Activated CD4-positive, alpha-beta T cell treated with anti-CD3 and anti-CD28 coated beads, Interleukin-2, amount 10 ng/mL, durations not matched to agents 7 days and 5 days (primary cell): ENCODE measurements around the gene FN3KRP. TPM values are rescaled to one million over a fixed set of nuclear protein-coding genes. Genes with fewer than 3 reads are reported as not detected.

Experiments used
- CTCF ChIA-PET: fragments of 350-600 bp; sonication (Branson Sonifier 250); formaldehyde crosslinking; loops from one replicate; lab custom pipeline; 2021; ENCODE audit warnings: antibody characterized with exemption; lab: Charles Lee
- POLR2A ChIA-PET: fragments of 350-600 bp; sonication (Branson Sonifier 250); formaldehyde crosslinking; loops from one replicate; lab custom pipeline; 2021; ENCODE audit warnings: antibody characterized with exemption; lab: Charles Lee
- DNase-seq: peaks from one replicate; pipeline ENCODE4 v3.0.0-alpha.2; 2020
- H3K27ac Mint-ChIP-seq: one replicate; pipeline ENCODE4 v1.8.0; 2021; ENCODE audit warnings: mild to moderate bottlenecking, moderate library complexity, mixed read lengths
- H3K27me3 Mint-ChIP-seq: one replicate; pipeline ENCODE4 v1.8.0; 2021; ENCODE audit warnings: mixed read lengths
- H3K36me3 Mint-ChIP-seq: one replicate; pipeline ENCODE4 v1.8.0; 2021; ENCODE audit warnings: low read depth, mixed read lengths
- H3K4me1 Mint-ChIP-seq: one replicate; pipeline ENCODE4 v1.8.0; 2021; ENCODE audit warnings: mixed read lengths
- H3K4me3 Mint-ChIP-seq: one replicate; pipeline ENCODE4 v1.8.0; 2021; ENCODE audit warnings: mild to moderate bottlenecking, moderate library complexity, mixed read lengths
- H3K9me3 Mint-ChIP-seq: one replicate; pipeline ENCODE4 v1.8.0; 2021; ENCODE audit warnings: mixed read lengths
- total RNA-seq, 2 experiments: library from RNA; stranded (reverse); gene quantifications; one replicate each; pipeline ENCODE4 v1.2.3, GENCODE V29; 2021

Gene FN3KRP
- total RNA-seq, 2 experiments from 2014 or later: 37.8 to 40.9 TPM

GRCh38 chr17:82679586-82680465 lies 36.7 kb upstream of the FN3KRP start:
- no peaks in the 10 kb centered on the region for H3K4me1 Mint-ChIP-seq
- ChIA-PET CTCF (no interaction called here), POLR2A (no interaction called here)
- DNase-seq: no peak
- H3K36me3 Mint-ChIP-seq: no peaks in the 10 kb centered on the region
- peaks cover 5% of the 10 kb centered on the region for H3K27me3 Mint-ChIP-seq
- no peak overlapping the region for H3K4me3 Mint-ChIP-seq
- no peak overlapping the region for H3K27ac Mint-ChIP-seq
- peaks cover 12% of the 10 kb centered on the region for H3K9me3 Mint-ChIP-seq

DNA sequence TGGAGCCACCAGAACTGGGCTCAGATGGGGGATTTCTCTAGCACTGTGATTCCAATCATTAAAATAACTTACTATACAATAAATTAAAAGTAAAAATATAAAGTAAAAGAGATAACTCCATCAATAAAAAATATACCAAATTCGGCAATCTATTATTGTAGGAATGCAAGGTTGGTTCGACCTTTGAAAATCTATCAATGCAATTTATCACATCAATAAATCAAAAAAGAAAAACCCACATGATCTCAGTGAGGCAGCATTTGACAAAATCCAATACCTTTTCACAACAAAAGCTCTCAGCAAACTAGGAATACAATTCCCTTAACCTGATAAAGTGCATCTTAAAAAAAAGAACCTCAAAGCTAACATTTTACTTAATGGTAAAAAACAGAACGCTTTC lies 35.0 kb upstream of the FN3KRP start:
- H3K27me3 Mint-ChIP-seq: peaks cover 5% of the 10 kb centered on the region
- ChIA-PET CTCF (no interaction called here), POLR2A (no interaction called here)
- H3K4me3 Mint-ChIP-seq: no peak overlapping the region
- DNase-seq: no peak
- H3K4me1 Mint-ChIP-seq: no peaks in the 10 kb centered on the region
- H3K36me3 Mint-ChIP-seq: no peaks in the 10 kb centered on the region
- H3K27ac Mint-ChIP-seq: no peak overlapping the region
- H3K9me3 Mint-ChIP-seq: peaks cover 12% of the 10 kb centered on the region

DNA sequence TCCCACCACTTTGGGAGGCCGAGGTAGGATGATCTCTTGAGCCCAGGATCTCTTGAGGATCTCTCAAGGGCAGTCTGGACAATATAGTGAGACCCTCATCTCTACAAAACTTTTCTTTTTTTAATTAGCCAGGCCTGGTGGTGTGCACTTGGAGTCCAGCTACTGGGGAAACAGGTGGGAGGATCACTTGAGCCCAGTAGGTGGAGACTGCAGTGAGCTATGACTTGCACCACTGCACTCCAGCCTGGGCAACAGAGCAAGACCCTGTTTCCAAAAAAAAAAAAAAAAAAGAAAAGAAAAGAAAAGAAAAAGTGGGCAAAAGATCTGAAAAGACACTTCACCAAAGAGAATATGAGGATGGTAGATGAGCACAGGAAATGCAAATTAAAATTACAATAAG lies 33.0 kb upstream of the FN3KRP start:
- no peak for DNase-seq
- no peak overlapping the region for H3K4me3 Mint-ChIP-seq
- no peaks in the 10 kb centered on the region for H3K4me1 Mint-ChIP-seq
- no peaks in the 10 kb centered on the region for H3K36me3 Mint-ChIP-seq
- peaks cover 5% of the 10 kb centered on the region for H3K27me3 Mint-ChIP-seq
- peaks cover 12% of the 10 kb centered on the region for H3K9me3 Mint-ChIP-seq
- ChIA-PET POLR2A (no interaction called here), CTCF (interaction anchor here (0.7 kb wide), 1 partner anchor 99 kb away, joined by 3 read pairs; no protein-coding TSS in a partner anchor)
- H3K27ac Mint-ChIP-seq: no peak overlapping the region

- peaks cover 5% of the 10 kb centered on the region for H3K27me3 Mint-ChIP-seq
- ChIA-PET POLR2A (no interaction called here), CTCF (interaction anchor here (0.7 to 1.7 kb wide), 2 partner anchors 16 to 98 kb away, joined by 3 read pairs; no protein-coding TSS in a partner anchor)
- H3K4me3 Mint-ChIP-seq: no peak overlapping the region
- H3K4me1 Mint-ChIP-seq: no peaks in the 10 kb centered on the region
- H3K36me3 Mint-ChIP-seq: no peaks in the 10 kb centered on the region
- H3K27ac Mint-ChIP-seq: no peak overlapping the region
- no peak for DNase-seq
- peaks cover 12% of the 10 kb centered on the region for H3K9me3 Mint-ChIP-seq
Measured at GRCh38 chr17:82684228-82684841, 32.2 kb upstream of the FN3KRP start.

- H3K27ac Mint-ChIP-seq: no peak overlapping the region
- DNase-seq: no peak
- H3K27me3 Mint-ChIP-seq: peaks cover 5% of the 10 kb centered on the region
- H3K4me1 Mint-ChIP-seq: no peaks in the 10 kb centered on the region
- ChIA-PET CTCF (interaction anchor here (1.7 kb wide), 1 partner anchor 17 kb away, joined by 3 read pairs; no protein-coding TSS in a partner anchor), POLR2A (no interaction called here)
- H3K4me3 Mint-ChIP-seq: no peak overlapping the region
- no peaks in the 10 kb centered on the region for H3K36me3 Mint-ChIP-seq
- peaks cover 12% of the 10 kb centered on the region for H3K9me3 Mint-ChIP-seq
Measured at GRCh38 chr17:82685291-82685690, 31.2 kb upstream of the FN3KRP start.

DNA sequence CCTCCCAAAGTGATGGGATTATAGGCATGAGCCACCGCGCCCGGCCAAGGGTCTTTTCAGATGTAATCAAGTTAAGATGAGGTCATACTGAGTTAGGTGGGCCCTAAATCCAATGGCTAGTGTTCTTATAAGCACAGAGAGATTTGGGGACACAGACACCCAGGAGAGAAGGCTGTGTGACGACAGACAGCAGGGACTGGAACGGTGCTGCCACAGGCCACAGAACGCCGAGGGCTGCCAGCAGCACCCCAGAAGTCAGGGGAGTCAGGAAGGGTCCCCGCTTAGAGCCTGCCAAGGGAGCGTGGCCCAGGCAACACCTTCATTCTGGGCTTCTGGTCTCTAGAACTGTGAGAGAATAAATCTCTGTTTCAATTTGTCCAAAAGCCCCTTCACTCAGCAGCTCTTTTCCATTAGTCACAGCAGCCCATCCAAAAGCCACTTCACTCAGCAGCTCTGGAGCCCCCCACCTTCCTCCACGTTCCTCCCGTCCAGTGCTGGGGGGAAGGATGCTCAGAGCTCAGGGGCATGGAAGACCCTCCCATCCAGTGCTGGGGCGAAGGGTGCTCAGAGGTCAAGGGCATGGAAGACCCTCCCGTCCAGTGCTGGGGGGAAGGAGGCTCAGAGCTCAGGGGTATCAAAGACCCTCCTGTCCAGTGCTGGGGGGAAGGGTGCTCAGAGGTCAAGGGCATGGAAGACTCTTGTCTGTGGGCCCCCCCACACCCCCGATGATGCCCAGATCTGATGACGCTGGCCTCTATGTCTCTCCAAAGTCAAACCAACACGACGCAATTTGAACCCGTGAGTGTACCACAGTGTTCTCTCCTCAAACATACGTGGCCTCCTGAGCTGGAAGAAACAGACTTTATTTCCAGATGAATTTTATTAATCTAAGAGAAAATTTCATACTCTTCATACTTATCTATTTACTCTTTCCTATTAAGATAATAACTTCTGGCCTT lies 29.9 kb upstream of the FN3KRP start:
- H3K27me3 Mint-ChIP-seq: peaks cover 4% of the 10 kb centered on the region
- DNase-seq: no peak
- no peaks in the 10 kb centered on the region for H3K4me1 Mint-ChIP-seq
- no peak overlapping the region for H3K27ac Mint-ChIP-seq
- no peak overlapping the region for H3K4me3 Mint-ChIP-seq
- H3K36me3 Mint-ChIP-seq: peaks cover 2% of the 10 kb centered on the region
- ChIA-PET POLR2A (no interaction called here), CTCF (interaction anchor here (0.7 to 1.5 kb wide), 2 partner anchors 9 to 392 kb away, joined by 3 to 5 read pairs; no protein-coding TSS in a partner anchor)
- peaks cover 7% of the 10 kb centered on the region for H3K9me3 Mint-ChIP-seq

DNA sequence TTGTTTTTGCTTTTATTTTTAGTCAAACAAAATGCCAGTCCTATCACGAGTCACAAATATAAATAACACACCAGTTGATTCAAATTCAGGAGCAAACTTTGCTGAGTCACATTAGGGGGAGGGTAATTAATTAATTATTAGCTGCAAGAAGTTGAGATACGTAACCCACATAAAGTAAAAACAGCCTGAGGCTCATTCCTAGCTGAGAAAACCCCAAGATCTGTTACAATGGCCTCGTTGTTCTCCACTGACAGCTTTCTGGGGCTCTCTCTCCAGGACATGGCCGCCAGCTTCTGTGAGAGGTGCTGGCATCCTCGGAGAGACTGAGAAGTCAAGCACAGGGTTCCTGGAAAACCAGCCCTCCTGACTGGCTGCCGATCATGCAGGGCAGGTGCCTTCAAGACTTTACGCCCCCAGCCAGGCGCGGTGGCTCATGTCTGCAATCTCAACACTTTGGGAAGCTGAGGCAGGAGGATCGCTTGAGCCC lies 29.1 kb upstream of the FN3KRP start:
- no peak for DNase-seq
- Mint-ChIP-seq H3K4me1 (no peaks in the 10 kb centered on the region), H3K27me3 (no peaks in the 10 kb centered on the region), H3K27ac (no peak overlapping the region), H3K9me3 (no peaks in the 10 kb centered on the region), H3K36me3 (peaks cover 2% of the 10 kb centered on the region), H3K4me3 (no peak overlapping the region)
- POLR2A ChIA-PET: no interaction called here
- CTCF ChIA-PET: interaction anchor here (1.5 kb wide), 1 partner anchor 10 kb away, joined by 5 read pairs; no protein-coding TSS in a partner anchor

- CTCF ChIA-PET: no interaction called here
- peaks cover 4% of the 10 kb centered on the region for H3K36me3 Mint-ChIP-seq
- H3K27ac Mint-ChIP-seq: no peak overlapping the region
- POLR2A ChIA-PET: no interaction called here
- H3K4me1 Mint-ChIP-seq: no peaks in the 10 kb centered on the region
- H3K4me3 Mint-ChIP-seq: no peak overlapping the region
- no peaks in the 10 kb centered on the region for H3K27me3 Mint-ChIP-seq
- no peak for DNase-seq
- no peaks in the 10 kb centered on the region for H3K9me3 Mint-ChIP-seq
Measured at GRCh38 chr17:82687871-82688270, 28.6 kb upstream of the FN3KRP start.

DNA sequence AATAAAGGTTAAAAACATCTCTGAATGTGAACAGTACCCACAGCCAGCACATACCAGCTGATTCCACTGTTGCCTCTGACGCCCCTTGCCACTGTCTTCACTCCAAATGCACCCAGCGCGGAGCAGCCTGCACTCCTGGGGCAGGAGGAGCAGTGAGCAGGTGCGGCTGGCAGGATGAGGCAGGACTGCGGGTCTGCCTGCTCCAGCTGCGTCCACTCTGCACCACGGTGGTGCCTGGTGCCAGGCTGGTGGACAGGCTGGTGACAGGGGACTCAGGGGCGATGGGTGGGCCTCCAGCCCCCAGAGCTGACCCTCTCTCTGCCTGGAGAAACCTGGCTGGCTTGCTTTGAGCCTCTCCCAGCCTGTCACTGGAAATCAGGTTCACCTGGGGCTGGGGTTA lies 27.4 kb upstream of the FN3KRP start:
- Mint-ChIP-seq H3K36me3 (peaks cover 5% of the 10 kb centered on the region), H3K9me3 (peaks cover 2% of the 10 kb centered on the region), H3K4me1 (no peaks in the 10 kb centered on the region), H3K4me3 (no peak overlapping the region), H3K27ac (no peak overlapping the region), H3K27me3 (no peaks in the 10 kb centered on the region)
- no peak for DNase-seq
- CTCF ChIA-PET: no interaction called here
- POLR2A ChIA-PET: no interaction called here

GRCh38 chr17:82690786-82691489 lies 25.6 kb upstream of the FN3KRP start:
- Mint-ChIP-seq H3K27me3 (no peaks in the 10 kb centered on the region), H3K4me3 (no peak overlapping the region), H3K9me3 (peaks cover 9% of the 10 kb centered on the region), H3K36me3 (peaks cover 13% of the 10 kb centered on the region), H3K4me1 (no peaks in the 10 kb centered on the region), H3K27ac (no peak overlapping the region)
- ChIA-PET POLR2A (no interaction called here), CTCF (interaction anchor here (1.3 kb wide), 1 partner anchor 13 kb away, joined by 3 read pairs; no protein-coding TSS in a partner anchor)
- DNase-seq: no peak

DNA sequence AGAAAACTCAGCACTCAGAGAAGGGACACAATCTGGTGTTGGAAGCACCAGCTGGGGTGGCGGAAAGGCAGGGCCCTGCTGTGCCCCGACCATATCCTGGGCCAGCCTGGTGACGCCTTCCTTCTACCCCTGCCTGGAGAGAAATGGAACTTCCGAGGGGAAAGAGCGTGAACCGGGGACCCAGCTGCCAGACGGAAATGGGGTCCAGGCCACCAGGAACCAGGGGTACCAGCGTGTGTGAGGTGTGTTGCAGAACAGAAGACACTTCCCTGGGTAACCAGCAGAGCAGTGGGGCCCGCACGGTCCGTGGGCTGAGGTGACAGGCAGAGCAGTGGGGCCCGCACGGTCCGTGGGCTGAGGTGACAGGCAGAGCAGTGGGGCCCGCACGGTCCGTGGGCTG lies 24.8 kb upstream of the FN3KRP start:
- Mint-ChIP-seq H3K9me3 (peaks cover 9% of the 10 kb centered on the region), H3K27me3 (peaks cover 5% of the 10 kb centered on the region), H3K4me1 (no peaks in the 10 kb centered on the region), H3K36me3 (peaks cover 13% of the 10 kb centered on the region), H3K4me3 (no peak overlapping the region), H3K27ac (no peak overlapping the region)
- DNase-seq: no peak
- ChIA-PET CTCF (interaction anchor here (1.3 kb wide), 1 partner anchor 14 kb away, joined by 3 read pairs; no protein-coding TSS in a partner anchor), POLR2A (no interaction called here)

- H3K27ac Mint-ChIP-seq: no peak overlapping the region
- H3K9me3 Mint-ChIP-seq: peaks cover 9% of the 10 kb centered on the region
- peaks cover 10% of the 10 kb centered on the region for H3K27me3 Mint-ChIP-seq
- H3K4me1 Mint-ChIP-seq: peaks cover 4% of the 10 kb centered on the region
- DNase-seq: no peak
- ChIA-PET CTCF (no interaction called here), POLR2A (no interaction called here)
- peaks cover 13% of the 10 kb centered on the region for H3K36me3 Mint-ChIP-seq
- no peak overlapping the region for H3K4me3 Mint-ChIP-seq
Measured at GRCh38 chr17:82692268-82692667, 24.2 kb upstream of the FN3KRP start.
